GM23248 (cell line): Measurements from ENCODE around the gene RIC1.
"Not testable (repeated sequence)": the region's sequence is repeated elsewhere in the genome, so short reads cannot be mapped to it uniquely, and the experiment has no call there.

ENCODE experiments used
- EZH2 ChIP-seq: fragments of 200-600 bp; sonication (generic); IDR thresholded peaks from 2 replicates; pipeline ENCODE4 v1.6.1; 2018; ENCODE audit warnings: antibody characterized with exemption, mild to moderate bottlenecking; ENCODE audit not compliant: insufficient read depth, poor library complexity, severe bottlenecking
- EZH2phosphoT487 ChIP-seq: fragments of 200-600 bp; sonication (generic); IDR thresholded peaks from 2 replicates; pipeline ENCODE4 v1.6.1; 2018; ENCODE audit warnings: antibody characterized with exemption, moderate library complexity, mild to moderate bottlenecking, low read depth; ENCODE audit not compliant: insufficient read depth

DNA sequence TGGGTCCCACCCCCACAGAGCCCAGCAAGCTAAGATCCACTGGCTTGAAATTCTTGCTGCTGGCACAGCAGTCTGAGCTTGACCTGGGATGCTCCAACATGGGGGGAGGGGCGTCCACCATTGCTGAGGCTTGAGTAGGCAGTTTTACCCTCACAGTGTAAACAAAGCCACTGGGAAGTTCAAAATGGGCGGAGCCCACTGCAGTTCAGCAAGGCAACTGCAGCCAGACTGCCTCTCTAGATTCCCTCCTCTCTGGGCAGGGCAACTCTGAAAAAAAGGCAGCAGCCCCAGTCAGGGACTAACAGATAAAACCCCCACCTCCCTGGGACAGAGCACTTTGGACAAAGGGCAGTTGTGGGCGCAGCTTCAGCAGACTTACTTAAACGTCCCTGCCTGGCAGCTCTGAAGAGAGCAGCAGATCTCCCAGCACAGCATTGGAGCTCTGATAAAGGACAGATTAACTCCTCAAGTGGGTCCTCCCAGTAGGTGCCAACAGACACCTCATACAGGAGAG is 150.9 kb downstream of the RIC1 start:
- not testable (repeated sequence) for TF ChIP-seq EZH2, EZH2phosphoT487
